ENCODE measurements around the gene TFF2.

Gene TFF2

GRCh38 chr21:42366292-42367010 lies 15.7 kb upstream of the TFF2 start, which contains the start of gene TFF1:
Gene TFF1, minus strand, starts transcription at chr21:42366535. Its CDS starts 40 bp downstream, at chr21:42366495.
- DNase-seq (ENCODE audit: low read depth in 3 of 3) = no peak

- DNase-seq (ENCODE audit: low read depth in 3 of 3) = no peak
Measured at GRCh38 chr21:42365770-42366169, 15.0 kb upstream of the TFF2 start.

GRCh38 chr21:42364304-42364865 lies 13.6 kb upstream of the TFF2 start:
- no peak for DNase-seq (ENCODE audit: low read depth in 3 of 3)

- no peak for DNase-seq (ENCODE audit: low read depth in 3 of 3)
Measured at GRCh38 chr21:42363312-42363711, 12.5 kb upstream of the TFF2 start.

- DNase-seq (ENCODE audit: low read depth in 3 of 3) = no peak
Measured at GRCh38 chr21:42362700-42363099, 11.9 kb upstream of the TFF2 start.

- no peak for DNase-seq (ENCODE audit: low read depth in 3 of 3)
Measured at GRCh38 chr21:42362198-42362597, 11.4 kb upstream of the TFF2 start.

- DNase-seq (ENCODE audit: low read depth in 3 of 3) = no peak
Measured at GRCh38 chr21:42361286-42361685, 10.5 kb upstream of the TFF2 start.

GRCh38 chr21:42360317-42360716 lies 9.5 kb upstream of the TFF2 start:
- peak in 1 of 3 experiments; percentile 33 for DNase-seq (ENCODE audit: low read depth in 3 of 3)

- no peak for DNase-seq (ENCODE audit: low read depth in 3 of 3)
Measured at GRCh38 chr21:42358937-42359336, 8.1 kb upstream of the TFF2 start.

- DNase-seq (ENCODE audit: low read depth in 3 of 3) = no peak
Measured at GRCh38 chr21:42358261-42358660, 7.5 kb upstream of the TFF2 start.

- DNase-seq (ENCODE audit: low read depth in 3 of 3) = no peak
Measured at GRCh38 chr21:42357307-42357706, 6.5 kb upstream of the TFF2 start.

GRCh38 chr21:42356650-42357049 lies 5.9 kb upstream of the TFF2 start:
- DNase-seq (ENCODE audit: low read depth in 3 of 3) = no peak

- DNase-seq (ENCODE audit: low read depth in 3 of 3) = no peak
Measured at GRCh38 chr21:42356046-42356445, 5.3 kb upstream of the TFF2 start.

- no peak for DNase-seq (ENCODE audit: low read depth in 3 of 3)
Measured at GRCh38 chr21:42353623-42354022, 2.8 kb upstream of the TFF2 start.

- DNase-seq (ENCODE audit: low read depth in 3 of 3) = no peak
Measured at GRCh38 chr21:42352441-42353095, 1.8 kb upstream of the TFF2 start.

GRCh38 chr21:42351626-42352440 lies 1.0 kb upstream of the TFF2 start:
- DNase-seq (ENCODE audit: low read depth in 3 of 3) = no peak

GRCh38 chr21:42350318-42350910 lies 380 bp downstream of the TFF2 start:
- no peak for DNase-seq (ENCODE audit: low read depth in 3 of 3)

GRCh38 chr21:42349420-42350317 lies 1.1 kb downstream of the TFF2 start:
- DNase-seq (ENCODE audit: low read depth in 3 of 3) = no peak

GRCh38 chr21:42348762-42349161 lies 2.0 kb downstream of the TFF2 start:
- no peak for DNase-seq (ENCODE audit: low read depth in 3 of 3)

GRCh38 chr21:42347601-42348327 lies 3.0 kb downstream of the TFF2 start:
- DNase-seq (ENCODE audit: low read depth in 3 of 3) = no peak
